ENCODE results near the gene ASGR2.

Gene ASGR2

GRCh38 chr17:7112510-7113108 lies 2.0 kb downstream of the ASGR2 start:
- DNase-seq (ENCODE audit: low read depth) = no peak
- no peak overlapping the region for H3K4me3 ChIP-seq (ENCODE audit: control insufficient read depth, low read depth, low read length)
- TF ChIP-seq CTCF (conservative IDR thresholded peaks at IDR 0.05; ENCODE audit: control insufficient read depth, insufficient read depth, low read depth, low read length) = no peak

- no peak overlapping the region for H3K4me3 ChIP-seq (ENCODE audit: control insufficient read depth, low read depth, low read length)
- no peak for DNase-seq (ENCODE audit: low read depth)
- no peak for TF ChIP-seq CTCF (conservative IDR thresholded peaks at IDR 0.05; ENCODE audit: control insufficient read depth, insufficient read depth, low read depth, low read length)
These were observed 2.7 kb downstream of the ASGR2 start for GRCh38 chr17:7111784-7112509.

GRCh38 chr17:7110617-7111306 lies 3.9 kb downstream of the ASGR2 start:
- no peak overlapping the region for H3K4me3 ChIP-seq (ENCODE audit: control insufficient read depth, low read depth, low read length)
- no peak for DNase-seq (ENCODE audit: low read depth)
- TF ChIP-seq CTCF (conservative IDR thresholded peaks at IDR 0.05; ENCODE audit: control insufficient read depth, insufficient read depth, low read depth, low read length) = no peak

GRCh38 chr17:7109461-7110322 lies 4.9 kb downstream of the ASGR2 start:
- no peak overlapping the region for H3K4me3 ChIP-seq (ENCODE audit: control insufficient read depth, low read depth, low read length)
- DNase-seq (ENCODE audit: low read depth) = no peak
- TF ChIP-seq CTCF (conservative IDR thresholded peaks at IDR 0.05; ENCODE audit: control insufficient read depth, insufficient read depth, low read depth, low read length) = no peak

- no peak for DNase-seq (ENCODE audit: low read depth)
- TF ChIP-seq CTCF (conservative IDR thresholded peaks at IDR 0.05; ENCODE audit: control insufficient read depth, insufficient read depth, low read depth, low read length) = no peak
- H3K4me3 ChIP-seq (ENCODE audit: control insufficient read depth, low read depth, low read length) = no peak overlapping the region
These were observed 5.6 kb downstream of the ASGR2 start for GRCh38 chr17:7108981-7109380.

- H3K4me3 ChIP-seq (ENCODE audit: control insufficient read depth, low read depth, low read length) = no peak overlapping the region
- DNase-seq (ENCODE audit: low read depth) = no peak
- no peak for TF ChIP-seq CTCF (conservative IDR thresholded peaks at IDR 0.05; ENCODE audit: control insufficient read depth, insufficient read depth, low read depth, low read length)
These were observed 6.1 kb downstream of the ASGR2 start for GRCh38 chr17:7108560-7108925.

All from fibroblast of mammary gland (primary cell).